Retinal pigment epithelial cell (primary cell): ENCODE data around the gene ZNF469.

Source experiments
- DNase-seq: peaks from one replicate; pipeline ENCODE4 v3.0.0-alpha.2; 2010; ENCODE audit warnings: low read depth
- H3K4me3 ChIP-seq: 2 replicates; pipeline ENCODE4 v1.5.1; 2011; ENCODE audit warnings: mild to moderate bottlenecking, low read length, control low read depth, moderate library complexity
- TF ChIP-seq, protein P1 (sequence below): conservative IDR thresholded peaks from 2 replicates; pipeline ENCODE4 v1.5.1; 2011; ENCODE audit warnings: low read depth, low read length, control low read depth, inconsistent platforms

The ZNF469 gene

DNA sequence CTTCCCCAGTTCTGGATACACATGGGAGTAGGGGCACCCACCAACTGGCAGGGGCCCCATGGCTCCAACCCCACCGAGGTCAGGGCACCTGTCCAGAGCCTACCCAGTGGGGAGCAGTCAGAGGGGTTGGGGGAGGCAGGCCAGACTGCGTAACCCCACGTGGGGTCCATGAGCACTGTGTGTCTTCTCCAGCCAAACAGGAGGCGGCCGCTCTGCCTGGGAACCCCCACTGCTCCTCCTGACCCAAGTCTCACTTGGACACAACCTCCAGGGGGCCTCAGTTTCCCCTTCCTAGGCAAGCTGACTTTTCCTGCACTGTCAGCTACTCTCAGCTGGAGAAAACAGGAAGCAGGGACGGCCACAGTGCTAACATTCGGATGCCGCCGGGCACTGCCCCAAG lies 7.5 kb downstream of the ZNF469 start:
- TF ChIP-seq, protein P1, sequence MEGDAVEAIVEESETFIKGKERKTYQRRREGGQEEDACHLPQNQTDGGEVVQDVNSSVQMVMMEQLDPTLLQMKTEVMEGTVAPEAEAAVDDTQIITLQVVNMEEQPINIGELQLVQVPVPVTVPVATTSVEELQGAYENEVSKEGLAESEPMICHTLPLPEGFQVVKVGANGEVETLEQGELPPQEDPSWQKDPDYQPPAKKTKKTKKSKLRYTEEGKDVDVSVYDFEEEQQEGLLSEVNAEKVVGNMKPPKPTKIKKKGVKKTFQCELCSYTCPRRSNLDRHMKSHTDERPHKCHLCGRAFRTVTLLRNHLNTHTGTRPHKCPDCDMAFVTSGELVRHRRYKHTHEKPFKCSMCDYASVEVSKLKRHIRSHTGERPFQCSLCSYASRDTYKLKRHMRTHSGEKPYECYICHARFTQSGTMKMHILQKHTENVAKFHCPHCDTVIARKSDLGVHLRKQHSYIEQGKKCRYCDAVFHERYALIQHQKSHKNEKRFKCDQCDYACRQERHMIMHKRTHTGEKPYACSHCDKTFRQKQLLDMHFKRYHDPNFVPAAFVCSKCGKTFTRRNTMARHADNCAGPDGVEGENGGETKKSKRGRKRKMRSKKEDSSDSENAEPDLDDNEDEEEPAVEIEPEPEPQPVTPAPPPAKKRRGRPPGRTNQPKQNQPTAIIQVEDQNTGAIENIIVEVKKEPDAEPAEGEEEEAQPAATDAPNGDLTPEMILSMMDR, result no peak
- no peak for DNase-seq
- H3K4me3 ChIP-seq, result no peak overlapping the region

DNA sequence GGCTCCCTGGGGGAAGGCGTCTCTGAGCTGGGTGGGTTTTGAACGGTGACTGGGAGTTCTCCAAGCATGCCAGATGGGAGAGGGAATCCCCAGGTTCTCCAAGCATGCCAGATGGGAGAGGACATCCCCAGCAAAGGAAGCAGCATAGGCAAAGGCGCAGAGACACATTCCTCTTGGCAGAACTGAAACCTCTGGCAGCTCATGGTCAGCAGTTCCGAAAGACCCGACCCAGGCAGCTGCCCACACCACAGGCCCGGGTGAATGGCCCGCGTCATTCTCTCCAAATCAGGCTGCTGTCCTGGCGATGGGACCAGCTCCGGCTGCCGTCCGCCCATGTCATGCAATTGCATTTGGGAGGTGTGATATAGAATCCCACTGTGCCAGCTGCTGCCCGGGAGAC lies 8.0 kb downstream of the ZNF469 start:
- TF ChIP-seq, protein P1, result no peak
- H3K4me3 ChIP-seq, result no peak overlapping the region
- DNase-seq, result no peak

DNA sequence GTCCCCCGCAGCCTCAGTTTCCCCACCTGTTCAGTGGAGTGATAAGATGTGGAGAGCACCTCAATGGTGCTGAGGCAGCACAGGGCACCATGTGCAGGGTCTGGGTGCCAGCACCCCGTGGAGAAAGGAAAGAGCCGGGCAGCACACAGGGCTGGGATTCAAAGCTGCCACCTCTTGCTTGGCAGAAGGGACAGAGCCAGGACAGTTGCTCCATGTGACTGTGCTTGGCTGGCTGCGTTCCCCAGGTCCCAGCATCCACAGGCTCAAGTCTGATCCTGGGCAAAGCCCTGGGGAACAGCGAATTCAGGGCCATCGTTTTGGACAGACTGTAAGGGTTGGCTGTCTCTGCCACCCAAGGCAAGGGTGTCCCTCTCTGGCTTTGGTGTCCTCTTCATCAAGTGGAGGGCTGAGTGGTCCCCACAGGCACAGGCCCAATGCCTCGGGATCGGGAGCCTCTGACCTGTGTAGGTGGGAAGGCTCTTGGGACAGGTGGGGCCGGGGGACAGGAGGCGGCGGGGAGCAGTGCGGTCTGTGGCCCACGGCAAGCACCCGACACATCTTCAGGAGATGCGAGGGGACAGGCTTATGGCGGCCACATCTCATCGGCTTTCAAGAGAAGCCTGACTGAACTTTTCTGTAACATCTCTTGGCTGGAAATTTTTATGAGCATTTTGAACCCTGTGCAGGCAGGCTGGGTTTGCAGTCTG lies 8.5 kb downstream of the ZNF469 start:
- H3K4me3 ChIP-seq, result no peak overlapping the region
- no peak for DNase-seq
- TF ChIP-seq, protein P1, result no peak

DNA sequence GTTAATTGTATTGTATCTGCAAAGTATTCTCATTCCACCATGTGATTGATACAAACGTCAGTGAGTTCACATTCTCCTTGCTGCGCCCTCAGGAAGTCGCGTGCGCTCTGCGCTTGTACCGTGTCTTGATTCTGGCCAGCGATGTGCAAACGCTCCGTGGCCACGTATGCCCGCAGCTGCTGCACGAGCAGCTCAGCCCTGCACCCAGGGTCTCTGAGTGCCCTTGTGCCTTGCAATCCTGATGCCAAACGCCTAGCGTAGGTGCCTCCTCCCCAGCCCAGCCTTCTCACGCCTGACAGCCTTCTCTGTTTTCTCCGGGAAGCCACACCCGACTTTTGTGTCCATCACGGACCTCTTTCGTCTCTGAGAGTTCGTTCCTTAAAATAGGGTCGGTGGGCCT lies 9.4 kb downstream of the ZNF469 start:
- DNase-seq, result no peak
- no peak overlapping the region for H3K4me3 ChIP-seq
- TF ChIP-seq, protein P1, result no peak

DNA sequence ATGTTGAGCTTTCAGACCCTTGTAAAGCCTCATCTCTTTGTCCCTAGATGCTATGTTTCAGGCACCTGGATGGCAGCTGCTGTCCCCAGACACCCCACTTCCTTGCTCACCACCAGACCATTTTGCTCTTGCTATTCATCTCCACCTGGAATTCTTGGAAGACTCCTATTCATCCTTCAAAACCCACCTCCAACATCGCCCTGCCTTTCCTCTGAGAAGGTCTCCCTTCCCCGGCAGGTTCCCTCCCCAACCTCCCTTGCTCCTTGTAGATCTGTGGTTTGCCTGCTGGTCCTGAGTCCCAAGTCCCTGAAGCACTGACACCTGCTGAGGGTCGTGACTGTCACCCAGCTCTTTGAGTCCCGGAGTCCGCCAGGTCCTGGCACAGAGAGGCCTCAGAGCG lies 9.9 kb downstream of the ZNF469 start:
- H3K4me3 ChIP-seq, result no peak overlapping the region
- TF ChIP-seq, protein P1, result no peak
- DNase-seq, result no peak

DNA sequence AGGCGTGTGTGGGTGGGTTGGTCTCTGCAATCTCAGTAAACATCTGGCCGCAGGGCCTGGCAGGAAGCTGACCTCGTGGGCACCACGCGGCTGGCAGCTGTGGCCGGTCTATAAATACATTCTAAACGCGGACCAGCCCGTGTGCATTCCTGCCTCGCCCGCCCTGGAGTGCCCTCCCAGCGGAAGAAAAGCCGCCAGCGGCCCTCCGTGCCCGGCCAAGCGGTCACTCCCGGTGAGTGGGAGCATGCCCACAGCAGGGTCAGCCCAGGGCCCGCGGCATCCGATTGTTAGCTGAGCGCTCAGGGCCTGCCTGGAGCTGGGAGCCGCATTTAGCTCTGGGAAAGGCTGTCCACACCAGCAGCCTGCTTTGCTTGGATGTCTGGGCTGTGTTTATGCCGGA lies 10.3 kb downstream of the ZNF469 start:
- TF ChIP-seq, protein P1, result no peak
- DNase-seq, result no peak
- H3K4me3 ChIP-seq, result no peak overlapping the region

DNA sequence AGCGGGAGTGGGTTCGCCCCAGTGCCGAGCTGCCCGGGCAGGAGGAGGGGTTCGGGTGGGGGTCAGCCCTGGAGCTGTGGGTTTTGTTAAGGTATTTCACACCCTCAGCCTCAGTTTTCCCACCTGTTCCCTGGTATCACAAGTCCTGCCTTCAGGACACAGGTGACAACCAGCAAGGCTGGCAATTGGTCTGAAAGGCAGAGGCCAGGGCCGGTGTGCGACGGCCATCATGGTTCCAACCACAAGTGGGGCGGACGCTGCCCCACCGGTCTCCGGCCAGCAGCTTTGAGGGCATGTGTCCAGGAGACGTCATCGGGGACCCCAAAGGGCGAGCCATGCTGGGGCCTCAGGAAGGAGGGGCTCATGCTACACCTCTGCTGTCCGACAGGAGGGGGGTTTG lies 10.8 kb downstream of the ZNF469 start:
- TF ChIP-seq, protein P1, result no peak
- DNase-seq, result no peak
- H3K4me3 ChIP-seq, result no peak overlapping the region
